IPS DF 6.9 (cell line): ENCODE data around the gene UGT1A4.
"Not testable (repeated sequence)": the region's sequence is repeated elsewhere in the genome, so short reads cannot be mapped to it uniquely, and the experiment has no call there.

Source experiments
- DNase-seq: peaks from one replicate; pipeline ENCODE4 v3.0.0-alpha.2; 2013; ENCODE audit warnings: low read depth, low spot score
- H3K27ac ChIP-seq: one replicate; pipeline ENCODE4 v1.5.1; 2013; ENCODE audit warnings: low read length, control low read depth
- H3K27me3 ChIP-seq: 2 replicates; pipeline ENCODE4 v1.6.1; 2013; ENCODE audit warnings: mild to moderate bottlenecking, low read length; ENCODE audit not compliant: control insufficient read depth, insufficient read depth
- H3K36me3 ChIP-seq: 2 replicates; pipeline ENCODE4 v1.6.1; 2013; ENCODE audit warnings: low read length; ENCODE audit not compliant: control insufficient read depth, insufficient read depth
- H3K4me1 ChIP-seq: 2 replicates; pipeline ENCODE4 v1.6.1; 2013; ENCODE audit warnings: low read length; ENCODE audit not compliant: control insufficient read depth, insufficient read depth
- H3K4me3 ChIP-seq: 2 replicates; pipeline ENCODE4 v1.5.1; 2013; ENCODE audit warnings: mild to moderate bottlenecking, low read length
- H3K9me3 ChIP-seq: 2 replicates; pipeline ENCODE4 v1.6.1; 2013; ENCODE audit warnings: low read length, inconsistent platforms; ENCODE audit not compliant: control insufficient read depth, insufficient read depth
- WGBS: extraction: QIAGEN DNeasy Blood & Tissue Kit; methylation state at CpG from one replicate; pipeline ENCODE4 v1.1.7; 2013; ENCODE audit warnings: mixed read lengths, missing lambda C conversion rate; ENCODE audit not compliant: insufficient read length, insufficient coverage; 5-methylcytosine and 5-hydroxymethylcytosine counted together

Gene UGT1A4

GRCh38 chr2:233713262-233713615, 5.3 kb upstream of the UGT1A4 start:
- H3K27ac ChIP-seq: no peak overlapping the region
- no peak for DNase-seq
- H3K36me3 ChIP-seq: no peaks in the 10 kb centered on the region
- no peaks in the 10 kb centered on the region for H3K27me3 ChIP-seq
- no peaks in the 10 kb centered on the region for H3K9me3 ChIP-seq
- H3K4me3 ChIP-seq: no peak overlapping the region
- H3K4me1 ChIP-seq: no peaks in the 10 kb centered on the region
- no CpG with 5 or more reads among the region's 7 CpGs for WGBS

DNA sequence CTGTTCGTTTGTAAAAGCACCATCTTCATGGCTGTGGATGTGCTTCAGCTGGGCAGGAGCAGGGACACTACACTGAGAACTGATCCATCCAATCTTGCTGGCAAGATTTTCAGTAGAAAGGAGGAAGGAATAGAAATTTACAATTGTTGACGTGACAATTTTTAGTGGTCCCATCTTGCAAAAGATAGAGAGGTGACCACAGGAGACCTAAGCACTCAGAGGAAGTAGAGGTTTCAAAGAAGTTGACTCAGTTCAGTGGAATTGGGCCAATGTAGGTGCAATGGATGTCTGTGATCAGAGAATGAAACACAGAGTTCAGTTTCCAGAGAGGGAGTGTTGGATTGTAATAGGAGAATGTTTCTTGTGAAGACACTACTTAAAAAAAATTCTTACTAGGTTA, 4.4 kb upstream of the UGT1A4 start:
- no peak for DNase-seq
- H3K4me1 ChIP-seq: no peaks in the 10 kb centered on the region
- no peaks in the 10 kb centered on the region for H3K36me3 ChIP-seq
- H3K9me3 ChIP-seq: no peaks in the 10 kb centered on the region
- H3K27me3 ChIP-seq: no peaks in the 10 kb centered on the region
- no CpG with 5 or more reads among the region's 2 CpGs for WGBS
- no peak overlapping the region for H3K27ac ChIP-seq
- no peak overlapping the region for H3K4me3 ChIP-seq

DNA sequence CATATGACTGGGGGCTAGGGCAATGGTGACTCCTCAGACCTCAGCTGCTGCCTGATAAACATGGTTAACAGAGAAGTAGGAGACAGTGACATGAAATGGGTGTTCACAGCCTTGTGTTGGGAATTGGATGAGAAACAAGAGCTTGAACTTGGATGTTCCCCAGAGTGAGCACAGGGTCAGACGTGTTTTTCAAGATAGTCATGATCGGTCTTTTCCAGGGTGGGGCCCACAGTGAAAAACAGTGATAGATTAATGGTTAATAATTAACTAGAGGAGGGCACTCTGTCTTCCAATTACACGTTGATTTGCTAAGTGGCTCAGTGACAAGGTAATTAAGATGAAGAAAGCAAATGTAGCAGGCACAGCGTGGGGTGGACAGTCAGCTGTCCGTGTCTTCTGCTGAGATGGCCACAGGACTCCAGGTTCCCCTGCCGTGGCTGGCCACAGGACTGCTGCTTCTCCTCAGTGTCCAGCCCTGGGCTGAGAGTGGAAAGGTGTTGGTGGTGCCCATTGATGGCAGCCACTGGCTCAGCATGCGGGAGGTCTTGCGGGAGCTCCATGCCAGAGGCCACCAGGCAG, 10.3 kb downstream of the UGT1A4 start, which contains the start of gene UGT1A3:
UGT1A3 (plus strand) TSS at position 320 of the 579 bp plus-strand sequence; CDS start at position 405, 85 bp downstream.
- DNase-seq: no peak
- no peaks in the 10 kb centered on the region for H3K9me3 ChIP-seq
- no peak within 1 kb of the TSS for H3K27ac ChIP-seq
- no peaks in the 10 kb centered on the region for H3K4me1 ChIP-seq
- H3K27me3 ChIP-seq: no peaks in the 10 kb centered on the region
- WGBS: no CpG with 5 or more reads among the region's 8 CpGs
- no peak within 1 kb of the TSS for H3K4me3 ChIP-seq
- H3K36me3 ChIP-seq: no peaks in the 10 kb centered on the region

DNA sequence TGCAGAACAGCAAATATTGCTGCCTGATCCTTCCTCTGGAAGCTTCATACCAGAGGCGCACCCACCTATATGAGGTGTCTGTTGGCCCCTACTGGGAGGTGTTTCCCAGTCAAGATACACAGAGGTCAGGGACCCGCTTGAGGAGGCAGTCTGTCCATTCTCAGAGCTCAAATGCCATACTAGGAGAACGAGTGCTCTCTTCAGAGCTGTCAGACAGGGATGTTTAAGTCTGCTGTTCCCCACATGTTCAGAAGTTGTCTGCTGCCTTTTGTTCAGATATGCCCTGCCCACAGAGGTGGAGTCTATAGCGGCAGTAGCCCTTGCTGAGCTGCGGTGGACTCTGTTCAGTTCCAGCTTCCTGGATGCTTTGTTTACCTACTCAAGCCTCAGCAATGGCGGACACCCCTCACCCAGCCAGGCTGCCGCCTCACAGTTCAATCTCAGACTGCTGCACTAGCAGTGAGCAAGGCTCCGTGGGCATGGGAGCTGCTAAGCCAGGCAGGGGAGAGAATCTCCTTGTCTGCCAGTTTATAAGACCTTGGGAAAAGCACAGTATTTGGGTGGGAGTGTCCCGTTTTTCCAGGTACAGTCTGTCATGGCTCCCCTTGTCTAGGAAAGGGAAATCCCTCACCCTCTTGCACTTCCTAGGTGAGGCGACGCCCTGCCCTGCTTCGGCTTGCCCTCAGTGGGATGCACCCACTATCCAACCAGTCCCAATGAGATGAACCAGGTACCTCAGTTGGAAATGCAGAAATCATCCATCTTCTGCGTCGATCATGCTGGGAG, 18.5 kb downstream of the UGT1A4 start:
- H3K4me3 ChIP-seq, H3K9me3 ChIP-seq, H3K27me3 ChIP-seq, H3K27ac ChIP-seq, H3K4me1 ChIP-seq, DNase-seq, H3K36me3 ChIP-seq: not testable (repeated sequence)
- no CpG with 5 or more reads among the region's 14 CpGs for WGBS

GRCh38 chr2:233740870-233741269, 22.3 kb downstream of the UGT1A4 start:
- no peak for DNase-seq
- H3K27me3 ChIP-seq: no peaks in the 10 kb centered on the region
- no peak overlapping the region for H3K4me3 ChIP-seq
- no peak overlapping the region for H3K27ac ChIP-seq
- no peaks in the 10 kb centered on the region; the same call in 1 of the 2 replicates for H3K4me1 ChIP-seq
- H3K9me3 ChIP-seq: no peaks in the 10 kb centered on the region
- H3K36me3 ChIP-seq: 0 out of 2 replicates have a peak, but pooled peaks cover 2% of the 10 kb centered on the region
- WGBS: no CpG with 5 or more reads among the region's 2 CpGs

GRCh38 chr2:233743464-233744259, 25.1 kb downstream of the UGT1A4 start:
- Histone ChIP-seq H3K27me3 (no peaks in the 10 kb centered on the region), H3K4me3 (no peak overlapping the region), H3K4me1 (no peaks in the 10 kb centered on the region; the same call in 1 of the 2 replicates), H3K9me3 (no peaks in the 10 kb centered on the region), H3K36me3 (0 out of 2 replicates have a peak, but pooled peaks cover 2% of the 10 kb centered on the region), H3K27ac (no peak overlapping the region)
- no peak for DNase-seq
- no CpG with 5 or more reads among the region's 46 CpGs for WGBS

- no peak overlapping the region for H3K27ac ChIP-seq
- 0 out of 2 replicates have a peak, but pooled peaks cover 2% of the 10 kb centered on the region for H3K36me3 ChIP-seq
- no peaks in the 10 kb centered on the region for H3K27me3 ChIP-seq
- no peak for DNase-seq
- H3K9me3 ChIP-seq: no peaks in the 10 kb centered on the region
- no peaks in the 10 kb centered on the region; the same call in 1 of the 2 replicates for H3K4me1 ChIP-seq
- no peak overlapping the region for H3K4me3 ChIP-seq
- no CpG with 5 or more reads among the region's 5 CpGs for WGBS
These were observed 26.7 kb downstream of the UGT1A4 start for GRCh38 chr2:233745073-233745755.

DNA sequence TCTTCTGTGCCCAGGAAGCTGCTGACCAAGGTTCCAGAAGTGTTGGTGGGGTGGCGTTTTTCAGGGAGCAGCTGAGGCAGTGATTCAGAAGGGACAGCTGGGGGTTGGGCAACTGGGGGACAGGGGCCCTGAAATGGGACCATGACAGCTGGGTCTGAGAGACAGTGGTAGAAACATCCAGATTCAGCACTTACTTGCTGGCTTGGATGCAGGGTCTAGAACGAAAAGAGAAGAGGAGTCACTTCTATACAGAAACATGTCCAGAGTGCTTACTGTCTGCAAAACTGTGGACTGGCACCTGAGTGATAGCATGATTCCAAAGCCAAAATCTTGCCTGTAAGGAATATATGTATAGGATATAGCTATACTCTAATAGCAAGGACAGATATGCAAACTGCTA, 27.3 kb downstream of the UGT1A4 start:
- H3K4me3 ChIP-seq, H3K4me1 ChIP-seq, H3K27me3 ChIP-seq, DNase-seq, H3K9me3 ChIP-seq, H3K27ac ChIP-seq, H3K36me3 ChIP-seq: not testable (repeated sequence)
- WGBS: no CpG with 5 or more reads among the region's 2 CpGs

DNA sequence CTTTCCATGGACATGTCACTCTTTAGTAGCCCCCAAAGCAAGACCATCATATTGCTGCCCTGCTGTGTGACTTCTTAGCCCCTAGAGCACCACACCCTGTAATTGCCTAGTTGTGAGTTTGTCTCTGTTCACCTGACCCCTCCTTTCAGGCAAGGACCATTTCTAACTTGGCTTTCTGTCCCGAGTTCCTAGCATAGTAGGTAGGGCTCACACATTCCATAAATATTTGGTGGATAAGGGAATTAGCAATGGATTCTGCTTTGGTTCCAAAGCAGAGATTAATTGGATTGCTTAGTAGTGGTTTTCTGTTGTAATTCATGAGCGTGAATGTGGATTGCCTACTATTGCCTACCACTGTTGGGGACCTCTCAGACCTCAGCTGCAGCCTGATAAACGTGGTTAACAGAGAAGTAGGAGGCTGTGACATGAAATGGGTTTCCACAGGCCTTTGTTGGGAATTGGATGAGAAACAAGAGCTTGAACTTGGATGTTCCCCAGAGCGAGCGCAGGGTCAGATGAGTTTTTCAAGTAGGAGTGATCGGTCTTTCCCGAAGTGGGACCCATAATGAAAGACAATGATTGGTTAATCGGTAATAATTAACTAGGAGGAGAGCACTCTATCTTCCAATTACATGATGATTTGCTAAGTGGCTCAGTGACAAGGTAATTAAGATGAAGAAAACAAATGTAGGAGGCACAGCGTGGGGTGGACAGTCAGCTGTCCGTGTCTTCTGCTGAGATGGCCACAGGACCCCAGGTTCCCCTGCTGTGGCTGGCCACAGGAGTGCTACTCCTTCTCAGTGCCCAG, 28.1 kb downstream of the UGT1A4 start:
- no peak for DNase-seq
- H3K4me1 ChIP-seq: no peaks in the 10 kb centered on the region; the same call in 1 of the 2 replicates
- H3K4me3 ChIP-seq: no peak overlapping the region
- H3K36me3 ChIP-seq: 0 out of 2 replicates have a peak, but pooled peaks cover 2% of the 10 kb centered on the region
- no peak overlapping the region for H3K27ac ChIP-seq
- no peaks in the 10 kb centered on the region; the same call in 1 of the 2 replicates for H3K9me3 ChIP-seq
- H3K27me3 ChIP-seq: no peaks in the 10 kb centered on the region
- no CpG with 5 or more reads among the region's 10 CpGs for WGBS
